Activated CD4-positive, alpha-beta T cell treated with anti-CD3 and anti-CD28 coated beads for 24 hours (primary cell): ENCODE results near the gene OR52E2.

Experiments used
- DNase-seq, 2 donors: peaks; one replicate each; pipeline ENCODE4 v3.0.0-alpha.2; 2020; ENCODE audit warnings: low read depth in 2 of 2

Gene OR52E2

GRCh38 chr11:5013012-5013411, 46.4 kb downstream of the OR52E2 start:
- no peak for DNase-seq

- no peak for DNase-seq
Measured at GRCh38 chr11:5011254-5011653, 48.2 kb downstream of the OR52E2 start.
